Measurements from ENCODE around the gene RIMOC1.

DNA sequence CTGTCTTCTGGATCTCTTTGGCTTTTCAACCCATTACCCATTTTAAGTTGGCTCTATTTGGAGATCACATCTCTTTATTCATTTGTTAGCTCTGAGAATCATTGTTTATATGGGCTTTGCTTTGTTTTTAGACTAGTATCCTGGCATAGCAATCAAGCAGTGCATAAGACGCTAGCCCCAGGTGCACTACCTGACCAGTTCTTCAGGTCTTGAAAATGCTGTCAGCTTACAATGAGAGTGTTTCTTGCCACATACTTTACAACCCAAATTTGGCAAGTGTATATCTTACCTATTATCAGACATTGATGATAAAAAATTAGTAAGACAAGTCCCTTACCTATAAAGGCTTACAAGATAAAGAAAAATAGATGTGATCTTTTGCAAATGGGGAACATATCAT lies 46.2 kb upstream of the RIMOC1 start:
- TF ChIP-seq, protein P1, sequence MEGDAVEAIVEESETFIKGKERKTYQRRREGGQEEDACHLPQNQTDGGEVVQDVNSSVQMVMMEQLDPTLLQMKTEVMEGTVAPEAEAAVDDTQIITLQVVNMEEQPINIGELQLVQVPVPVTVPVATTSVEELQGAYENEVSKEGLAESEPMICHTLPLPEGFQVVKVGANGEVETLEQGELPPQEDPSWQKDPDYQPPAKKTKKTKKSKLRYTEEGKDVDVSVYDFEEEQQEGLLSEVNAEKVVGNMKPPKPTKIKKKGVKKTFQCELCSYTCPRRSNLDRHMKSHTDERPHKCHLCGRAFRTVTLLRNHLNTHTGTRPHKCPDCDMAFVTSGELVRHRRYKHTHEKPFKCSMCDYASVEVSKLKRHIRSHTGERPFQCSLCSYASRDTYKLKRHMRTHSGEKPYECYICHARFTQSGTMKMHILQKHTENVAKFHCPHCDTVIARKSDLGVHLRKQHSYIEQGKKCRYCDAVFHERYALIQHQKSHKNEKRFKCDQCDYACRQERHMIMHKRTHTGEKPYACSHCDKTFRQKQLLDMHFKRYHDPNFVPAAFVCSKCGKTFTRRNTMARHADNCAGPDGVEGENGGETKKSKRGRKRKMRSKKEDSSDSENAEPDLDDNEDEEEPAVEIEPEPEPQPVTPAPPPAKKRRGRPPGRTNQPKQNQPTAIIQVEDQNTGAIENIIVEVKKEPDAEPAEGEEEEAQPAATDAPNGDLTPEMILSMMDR (IDR thresholded peaks at IDR 0.05) = no peak
- TF ChIP-seq POLR2A (IDR thresholded peaks at IDR 0.05) = no peak

Measured in thyroid gland (tissue), 4 donors.